HUES48 (cell line): Measurements from ENCODE around the gene LDB2.

Experiments
- H3K27ac ChIP-seq: one replicate; pipeline ENCODE4 v1.7.0; 2013; ENCODE audit warnings: low read depth, low read length, inconsistent platforms
- H3K27me3 ChIP-seq: 2 replicates; pipeline ENCODE4 v1.6.1; 2013; ENCODE audit warnings: mild to moderate bottlenecking, low read length; ENCODE audit not compliant: control insufficient read depth, insufficient read depth
- H3K36me3 ChIP-seq: 2 replicates; pipeline ENCODE4 v1.6.1; 2013; ENCODE audit warnings: low read length; ENCODE audit not compliant: control insufficient read depth, insufficient read depth
- H3K4me1 ChIP-seq: 2 replicates; pipeline ENCODE4 v1.6.1; 2013; ENCODE audit warnings: mild to moderate bottlenecking, low read length; ENCODE audit not compliant: control insufficient read depth, insufficient read depth
- H3K4me3 ChIP-seq: 2 replicates; pipeline ENCODE4 v1.5.1; 2013; ENCODE audit warnings: mild to moderate bottlenecking, low read depth, low read length
- H3K9ac ChIP-seq: 2 replicates; pipeline ENCODE4 v1.6.1; 2013; ENCODE audit warnings: mild to moderate bottlenecking, low read depth, low read length, moderate library complexity
- H3K9me3 ChIP-seq: 2 replicates; pipeline ENCODE4 v1.6.1; 2013; ENCODE audit warnings: low read length; ENCODE audit not compliant: control insufficient read depth, insufficient read depth

LDB2 gene

GRCh38 chr4:16704489-16704888, 194.0 kb downstream of the LDB2 start:
- 0 out of 2 replicates have a peak, but pooled peaks cover 7% of the 10 kb centered on the region for H3K4me1 ChIP-seq
- no peak overlapping the region for H3K27ac ChIP-seq
- H3K4me3 ChIP-seq = no peak overlapping the region
- no peaks in the 10 kb centered on the region for H3K36me3 ChIP-seq
- no peak overlapping the region for H3K9ac ChIP-seq
- H3K9me3 ChIP-seq = no peaks in the 10 kb centered on the region
- H3K27me3 ChIP-seq = no peaks in the 10 kb centered on the region

- H3K4me3 ChIP-seq = no peak overlapping the region
- H3K27me3 ChIP-seq = no peaks in the 10 kb centered on the region
- H3K9me3 ChIP-seq = no peaks in the 10 kb centered on the region
- no peak overlapping the region for H3K9ac ChIP-seq
- H3K36me3 ChIP-seq = no peaks in the 10 kb centered on the region
- H3K27ac ChIP-seq = no peak overlapping the region
- peaks cover 44% of the 10 kb centered on the region for H3K4me1 ChIP-seq
Observed at GRCh38 chr4:16695896-16696295, 202.5 kb downstream of the LDB2 start.

GRCh38 chr4:16694884-16695276, 203.6 kb downstream of the LDB2 start:
- Histone ChIP-seq H3K4me1 (peaks cover 43% of the 10 kb centered on the region), H3K27me3 (no peaks in the 10 kb centered on the region), H3K27ac (peak overlapping the region; percentile 87), H3K4me3 (no peak overlapping the region; the same call in 1 of the 2 replicates), H3K36me3 (no peaks in the 10 kb centered on the region), H3K9ac (peak overlapping the region; percentile 46; the same call in 1 of the 2 replicates), H3K9me3 (no peaks in the 10 kb centered on the region)

- H3K27ac ChIP-seq = peak overlapping the region; percentile 87
Observed at GRCh38 chr4:16694173-16694883, 204.1 kb downstream of the LDB2 start.

GRCh38 chr4:16693641-16694040, 204.8 kb downstream of the LDB2 start:
- H3K4me3 ChIP-seq = no peak overlapping the region

More at GRCh38 chr4:16694173-16694883, 204.1 kb downstream of the LDB2 start:
- H3K4me3 ChIP-seq = no peak overlapping the region; the same call in 1 of the 2 replicates
- H3K9ac ChIP-seq = peak overlapping the region; percentile 46; the same call in 1 of the 2 replicates
- H3K9me3 ChIP-seq = no peaks in the 10 kb centered on the region
- H3K27me3 ChIP-seq = no peaks in the 10 kb centered on the region
- peaks cover 44% of the 10 kb centered on the region for H3K4me1 ChIP-seq
- no peaks in the 10 kb centered on the region for H3K36me3 ChIP-seq

GRCh38 chr4:16692961-16693506, 205.4 kb downstream of the LDB2 start:
- H3K9ac ChIP-seq = no peak overlapping the region
- H3K9me3 ChIP-seq = no peaks in the 10 kb centered on the region
- no peak overlapping the region for H3K4me3 ChIP-seq
- H3K4me1 ChIP-seq = peaks cover 54% of the 10 kb centered on the region
- H3K27ac ChIP-seq = no peak overlapping the region
- H3K27me3 ChIP-seq = no peaks in the 10 kb centered on the region
- no peaks in the 10 kb centered on the region for H3K36me3 ChIP-seq

More at GRCh38 chr4:16693641-16694040, 204.8 kb downstream of the LDB2 start:
- H3K27ac ChIP-seq = peak overlapping the region; percentile 87
- peaks cover 49% of the 10 kb centered on the region for H3K4me1 ChIP-seq
- no peaks in the 10 kb centered on the region for H3K36me3 ChIP-seq
- no peaks in the 10 kb centered on the region for H3K9me3 ChIP-seq
- H3K9ac ChIP-seq = no peak overlapping the region; the same call in 1 of the 2 replicates
- no peaks in the 10 kb centered on the region for H3K27me3 ChIP-seq

- no peaks in the 10 kb centered on the region for H3K27me3 ChIP-seq
- H3K9me3 ChIP-seq = no peaks in the 10 kb centered on the region
- H3K9ac ChIP-seq = no peak overlapping the region
- no peak overlapping the region for H3K4me3 ChIP-seq
- H3K27ac ChIP-seq = no peak overlapping the region
- peaks cover 58% of the 10 kb centered on the region for H3K4me1 ChIP-seq
- H3K36me3 ChIP-seq = no peaks in the 10 kb centered on the region
Observed at GRCh38 chr4:16692524-16692923, 205.9 kb downstream of the LDB2 start.

- Histone ChIP-seq H3K4me3 (no peak overlapping the region), H3K9me3 (no peaks in the 10 kb centered on the region), H3K27ac (no peak overlapping the region), H3K4me1 (peaks cover 58% of the 10 kb centered on the region), H3K9ac (no peak overlapping the region), H3K36me3 (no peaks in the 10 kb centered on the region), H3K27me3 (no peaks in the 10 kb centered on the region)
Observed at GRCh38 chr4:16692046-16692445, 206.4 kb downstream of the LDB2 start.

GRCh38 chr4:16691450-16691849, 207.0 kb downstream of the LDB2 start:
- peaks cover 58% of the 10 kb centered on the region for H3K4me1 ChIP-seq
- no peak overlapping the region for H3K27ac ChIP-seq

GRCh38 chr4:16687845-16688244, 210.6 kb downstream of the LDB2 start:
- Histone ChIP-seq H3K4me3 (no peak overlapping the region), H3K27ac (no peak overlapping the region), H3K27me3 (no peaks in the 10 kb centered on the region), H3K9ac (no peak overlapping the region), H3K4me1 (peaks cover 28% of the 10 kb centered on the region), H3K9me3 (no peaks in the 10 kb centered on the region), H3K36me3 (no peaks in the 10 kb centered on the region)

More at GRCh38 chr4:16691450-16691849, 207.0 kb downstream of the LDB2 start:
- H3K9ac ChIP-seq = no peak overlapping the region
- no peaks in the 10 kb centered on the region for H3K9me3 ChIP-seq
- no peak overlapping the region for H3K4me3 ChIP-seq
- H3K27me3 ChIP-seq = no peaks in the 10 kb centered on the region
- no peaks in the 10 kb centered on the region for H3K36me3 ChIP-seq

- no peak overlapping the region for H3K4me3 ChIP-seq
- peaks cover 19% of the 10 kb centered on the region; the same call in 1 of the 2 replicates for H3K4me1 ChIP-seq
- no peaks in the 10 kb centered on the region for H3K36me3 ChIP-seq
- no peaks in the 10 kb centered on the region for H3K27me3 ChIP-seq
- H3K9me3 ChIP-seq = no peaks in the 10 kb centered on the region
- no peak overlapping the region for H3K9ac ChIP-seq
- H3K27ac ChIP-seq = no peak overlapping the region
Observed at GRCh38 chr4:16687011-16687410, 211.4 kb downstream of the LDB2 start.
